Ishikawa (cell line): Measurements from ENCODE around the gene NOTCH1.

Experiments
- CEBPB ChIP-seq: IDR thresholded peaks from 2 replicates; pipeline ENCODE4 v1.6.1; 2012
- CREB1 ChIP-seq: IDR thresholded peaks from 2 replicates; pipeline ENCODE4 v1.6.1; 2012; ENCODE audit warnings: low read depth
- EGR1 ChIP-seq: IDR thresholded peaks from 2 replicates; pipeline ENCODE4 v1.6.1; 2012
- EP300 ChIP-seq: IDR thresholded peaks from 2 replicates; pipeline ENCODE4 v1.6.1; 2012; ENCODE audit warnings: borderline replicate concordance
- FOXM1 ChIP-seq: IDR thresholded peaks from 2 replicates; pipeline ENCODE4 v1.6.1; 2012; ENCODE audit warnings: low read depth, borderline replicate concordance
- MAX ChIP-seq: IDR thresholded peaks from 2 replicates; pipeline ENCODE4 v1.6.1; 2012
- NFIC ChIP-seq: IDR thresholded peaks from 2 replicates; pipeline ENCODE4 v1.6.1; 2012
- RAD21 ChIP-seq: IDR thresholded peaks from 2 replicates; pipeline ENCODE4 v1.6.1; 2012; ENCODE audit warnings: low read depth
- REST ChIP-seq: IDR thresholded peaks from 2 replicates; pipeline ENCODE4 v1.6.1; 2012; ENCODE audit warnings: low read depth, mild to moderate bottlenecking
- TAF1 ChIP-seq: IDR thresholded peaks from 2 replicates; pipeline ENCODE4 v1.6.1; 2012; ENCODE audit warnings: low read depth, mild to moderate bottlenecking
- TCF12 ChIP-seq: IDR thresholded peaks from 2 replicates; pipeline ENCODE4 v1.6.1; 2012; ENCODE audit warnings: low read depth
- TEAD4 ChIP-seq: IDR thresholded peaks from 2 replicates; pipeline ENCODE4 v1.6.1; 2012
- USF1 ChIP-seq: IDR thresholded peaks from 2 replicates; pipeline ENCODE4 v1.6.1; 2012
- YY1 ChIP-seq: IDR thresholded peaks from 2 replicates; pipeline ENCODE4 v1.6.1; 2012; ENCODE audit warnings: low read depth
- ZBTB7A ChIP-seq: IDR thresholded peaks from 2 replicates; pipeline ENCODE4 v1.6.1; 2012; ENCODE audit warnings: low read depth

Gene NOTCH1

GRCh38 chr9:136545965-136546696, at the start of gene NOTCH1:
Gene NOTCH1, minus strand, starts transcription at chr9:136546048. Its CDS starts 262 bp downstream, at chr9:136545786.
- TF ChIP-seq CEBPB (no peak; the same call in 1 of the 2 replicates), RAD21 (peak; percentile 33; the same call in 1 of the 2 replicates), NFIC (peak; percentile 35; the same call in 1 of the 2 replicates), EGR1 (0 out of 2 replicates have a peak, but pooled peaks have one; percentile 6), EP300 (0 out of 2 replicates have a peak, but pooled peaks have one; percentile 22), YY1 (peak; percentile 53; the same call in 1 of the 2 replicates), FOXM1 (peak; percentile 43; the same call in 1 of the 2 replicates), MAX (peak; percentile 40; the same call in 1 of the 2 replicates), TAF1 (peak; percentile 79; the same call in 1 of the 2 replicates), TEAD4 (peak; percentile 16; the same call in 1 of the 2 replicates), USF1 (0 out of 2 replicates have a peak, but pooled peaks have one; percentile 22), REST (no peak), ZBTB7A (peak; percentile 18; the same call in 1 of the 2 replicates), TCF12 (peak; percentile 73), CREB1 (0 out of 2 replicates have a peak, but pooled peaks have one; percentile 20)

GRCh38 chr9:136594492-136594891, 48.6 kb upstream of the NOTCH1 start:
- TF ChIP-seq REST: no peak
- no peak for TF ChIP-seq TAF1
- TF ChIP-seq CREB1: no peak

GRCh38 chr9:136593581-136593980, 47.7 kb upstream of the NOTCH1 start:
- no peak for TF ChIP-seq RAD21
- no peak for TF ChIP-seq CEBPB
- TF ChIP-seq ZBTB7A: no peak
- TF ChIP-seq FOXM1: no peak
- TF ChIP-seq NFIC: no peak
- no peak for TF ChIP-seq YY1
- no peak for TF ChIP-seq CREB1
- no peak for TF ChIP-seq USF1
- TF ChIP-seq EGR1: no peak
- TF ChIP-seq EP300: no peak
- no peak for TF ChIP-seq MAX
- TF ChIP-seq TAF1: no peak
- no peak for TF ChIP-seq TEAD4
- TF ChIP-seq REST: no peak
- no peak for TF ChIP-seq TCF12

- TF ChIP-seq FOXM1 (no peak), NFIC (no peak), CEBPB (no peak), EGR1 (no peak), REST (no peak), ZBTB7A (no peak), TAF1 (no peak), MAX (no peak), TEAD4 (no peak), RAD21 (no peak), YY1 (no peak)
These were observed 46.8 kb upstream of the NOTCH1 start for GRCh38 chr9:136592666-136593065.
